Measurements from ENCODE around the gene OBSL1.

The OBSL1 gene

GRCh38 chr2:219615036-219615435 lies 43.7 kb upstream of the OBSL1 start:
- no peak for TF ChIP-seq CTCF (IDR thresholded peaks at IDR 0.05; ENCODE audit: borderline replicate concordance, control extremely low read depth, extremely low read depth, insufficient read depth, missing control alignments)
- in situ Hi-C loops (cut with MboI; ENCODE audit: low sequenced_read_pairs, unreplicated experiment), result no loop called here
- no peak for DNase-seq (ENCODE audit: low spot score)

- TF ChIP-seq CTCF (IDR thresholded peaks at IDR 0.05; ENCODE audit: borderline replicate concordance, control extremely low read depth, extremely low read depth, insufficient read depth, missing control alignments), result no peak
- DNase-seq (ENCODE audit: low spot score), result no peak
- in situ Hi-C loops (cut with MboI; ENCODE audit: low sequenced_read_pairs, unreplicated experiment), result no loop called here
These were observed 42.9 kb upstream of the OBSL1 start for GRCh38 chr2:219614076-219614860.

GRCh38 chr2:219613461-219614070 lies 42.2 kb upstream of the OBSL1 start:
- no peak for DNase-seq (ENCODE audit: low spot score)
- in situ Hi-C loops (cut with MboI; ENCODE audit: low sequenced_read_pairs, unreplicated experiment), result no loop called here
- TF ChIP-seq CTCF (IDR thresholded peaks at IDR 0.05; ENCODE audit: borderline replicate concordance, control extremely low read depth, extremely low read depth, insufficient read depth, missing control alignments), result no peak

GRCh38 chr2:219612577-219613286 lies 41.4 kb upstream of the OBSL1 start:
- peak; percentile 43 for DNase-seq (ENCODE audit: low spot score)
- in situ Hi-C loops (cut with MboI; ENCODE audit: low sequenced_read_pairs, unreplicated experiment), result no loop called here
- no peak for TF ChIP-seq CTCF (IDR thresholded peaks at IDR 0.05; ENCODE audit: borderline replicate concordance, control extremely low read depth, extremely low read depth, insufficient read depth, missing control alignments)

- TF ChIP-seq CTCF (IDR thresholded peaks at IDR 0.05; ENCODE audit: borderline replicate concordance, control extremely low read depth, extremely low read depth, insufficient read depth, missing control alignments), result no peak
- DNase-seq (ENCODE audit: low spot score), result no peak
- in situ Hi-C loops (cut with MboI; ENCODE audit: low sequenced_read_pairs, unreplicated experiment), result no loop called here
These were observed 40.7 kb upstream of the OBSL1 start for GRCh38 chr2:219611866-219612576.

- in situ Hi-C loops (cut with MboI; ENCODE audit: low sequenced_read_pairs, unreplicated experiment), result no loop called here
- no peak for TF ChIP-seq CTCF (IDR thresholded peaks at IDR 0.05; ENCODE audit: borderline replicate concordance, control extremely low read depth, extremely low read depth, insufficient read depth, missing control alignments)
- no peak for DNase-seq (ENCODE audit: low spot score)
These were observed 40.0 kb upstream of the OBSL1 start for GRCh38 chr2:219611306-219611705.

Measured in GM13976 (cell line).